Stimulated activated CD8-positive, alpha-beta memory T cell treated with anti-CD3 and anti-CD28 coated beads, Interleukin-2, amount 100 ng/mL, for 48 hours (primary cell): ENCODE data around the gene KLHL22.
A peak's percentile ranks its signal among the peaks of the same experiment; 100 is the strongest.
"Not testable (repeated sequence)": the region's sequence is repeated elsewhere in the genome, so short reads cannot be mapped to it uniquely, and the experiment has no call there.

Experiments used
- DNase-seq, 2 donors: peaks; one replicate each; pipeline ENCODE4 v3.0.0-alpha.2; 2020; ENCODE audit warnings: low read depth in 2 of 2

Gene KLHL22

DNA sequence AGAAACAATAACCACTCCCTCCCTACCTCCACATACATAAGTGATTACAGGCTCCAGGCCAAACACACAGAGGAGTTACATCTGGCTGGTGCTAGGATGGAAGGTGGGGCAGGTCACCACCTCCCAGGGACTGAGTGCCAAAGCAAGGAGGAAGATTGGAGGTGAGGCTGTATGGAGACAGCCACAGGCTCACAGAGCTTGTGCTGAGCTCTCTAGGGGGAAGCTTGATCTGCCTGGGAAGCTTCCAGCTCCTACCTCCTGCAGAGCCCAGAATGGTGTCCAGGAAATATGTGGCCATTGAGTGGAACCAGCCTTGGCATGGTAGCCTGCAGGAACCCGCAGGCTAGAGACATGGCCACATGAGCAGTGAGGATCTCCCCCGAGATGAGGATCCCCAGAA lies 8.2 kb upstream of the KLHL22 start:
- DNase-seq, result no peak

DNA sequence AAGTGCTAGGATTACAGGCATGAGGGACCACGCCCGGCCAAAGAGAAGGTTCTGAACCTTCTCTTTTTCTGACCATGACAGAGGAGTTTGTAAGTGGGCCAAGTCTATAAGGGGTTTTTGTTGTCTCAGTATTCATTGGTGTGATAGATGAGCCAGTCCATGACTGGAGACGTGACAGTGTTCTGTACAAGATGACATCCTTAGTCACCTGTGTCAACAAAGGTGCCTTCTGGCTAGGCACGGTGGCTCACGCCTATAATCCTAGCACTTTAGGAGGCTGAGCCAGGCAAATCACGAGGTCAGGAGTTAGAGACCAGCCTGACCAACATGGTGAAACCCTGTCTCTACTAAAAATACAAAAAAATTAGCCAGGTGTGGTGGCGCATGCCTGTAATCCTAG lies 4.2 kb upstream of the KLHL22 start:
- DNase-seq, result no peak

DNA sequence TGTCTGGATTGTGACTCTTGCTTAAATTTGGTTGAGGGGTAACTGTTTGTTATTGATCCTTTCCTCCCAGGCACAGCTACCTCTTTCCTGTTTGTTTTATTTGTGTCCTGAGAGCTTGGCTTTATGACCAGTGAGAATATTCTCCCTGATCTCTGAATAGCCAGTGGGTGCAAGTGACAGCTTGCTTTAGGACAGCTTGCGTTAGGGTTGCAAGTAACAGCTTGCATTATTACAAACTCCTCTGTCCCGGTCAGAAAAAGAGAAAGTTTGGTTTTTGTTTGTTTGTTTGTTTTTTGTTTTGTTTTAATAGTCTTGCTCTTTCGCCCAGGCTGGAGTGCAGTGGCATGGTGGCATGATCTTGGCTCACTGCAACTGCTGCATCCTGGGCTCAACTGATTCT lies 3.3 kb upstream of the KLHL22 start:
- no peak for DNase-seq

DNA sequence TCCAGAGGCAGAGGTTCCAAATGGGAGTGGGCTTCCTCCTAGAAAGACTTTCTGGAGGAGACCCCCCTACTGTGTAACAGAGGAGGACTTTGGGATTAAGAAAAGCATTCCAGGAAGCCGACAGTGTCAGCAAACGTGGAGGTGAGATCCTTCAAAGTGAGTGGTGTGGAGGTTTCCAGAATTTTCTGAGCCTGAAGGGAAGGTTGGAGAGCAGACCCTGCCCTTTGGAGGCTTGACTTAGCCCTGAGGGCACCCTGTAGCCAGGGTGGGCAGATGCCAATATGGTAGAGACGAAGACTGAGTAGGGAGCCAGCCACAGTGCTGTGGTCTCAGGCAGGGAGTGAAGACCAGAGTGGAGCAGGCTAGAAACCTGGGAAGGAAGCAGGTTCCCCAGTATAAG lies 1.8 kb upstream of the KLHL22 start:
- DNase-seq, result no peak

DNA sequence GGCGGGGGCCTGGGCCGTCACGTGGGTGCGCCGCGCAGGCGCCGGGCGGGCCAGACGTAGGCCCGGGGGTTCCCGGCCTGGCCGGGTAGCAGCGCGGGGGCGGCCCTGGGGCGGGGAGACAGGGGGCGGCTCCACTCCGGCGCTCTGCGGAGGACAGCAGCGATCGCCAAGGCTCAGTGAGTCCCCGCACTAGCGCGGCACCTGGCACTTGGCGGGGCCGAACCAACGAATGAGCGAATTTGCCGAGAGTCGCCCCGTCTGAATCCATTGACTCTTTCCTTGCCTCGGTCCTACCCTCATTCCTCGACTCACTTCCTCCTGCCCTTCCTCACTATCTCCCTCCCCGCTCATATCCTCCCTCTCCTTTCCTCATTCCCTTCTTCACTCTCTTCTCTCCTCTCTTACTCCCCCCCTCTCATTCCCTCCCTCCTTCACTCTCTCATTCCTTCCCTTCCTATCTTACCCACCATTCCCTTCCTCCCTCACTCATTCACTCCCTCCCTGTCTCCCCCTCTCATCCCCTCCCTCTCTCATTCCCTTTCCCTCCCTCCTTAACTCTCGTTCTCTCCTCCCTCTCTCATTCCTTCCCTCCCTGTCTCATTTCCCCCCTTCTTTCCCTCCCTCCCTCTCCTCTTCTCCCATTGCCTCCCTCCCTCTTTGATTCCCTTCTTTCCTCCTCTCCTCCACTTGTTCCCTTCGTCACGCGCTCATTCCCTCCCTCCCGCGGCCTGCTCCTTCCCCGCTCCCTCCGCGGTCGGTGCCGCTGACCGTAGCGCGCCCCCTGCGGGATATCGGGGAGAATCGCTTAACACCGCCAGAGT lies 476 bp upstream of the KLHL22 start:
- peak; percentile 91 to 96 for DNase-seq

DNA sequence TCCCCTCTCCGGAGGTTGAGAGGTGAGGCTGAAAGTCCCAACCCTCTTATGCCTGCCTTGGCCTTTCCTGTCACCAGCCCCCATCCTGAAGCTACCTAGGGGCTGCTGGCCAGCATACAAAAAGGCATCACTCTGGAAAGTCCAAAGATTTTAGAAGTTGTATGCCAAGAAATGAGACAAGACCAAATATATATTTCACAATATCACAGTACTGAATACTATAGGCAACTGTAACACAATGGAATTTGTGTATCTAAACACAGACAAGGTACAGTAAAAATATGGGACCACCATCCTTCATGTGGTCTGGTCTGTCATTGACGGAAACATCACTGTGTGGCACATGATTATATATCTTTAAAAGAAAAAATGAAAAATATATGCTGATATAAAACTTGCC lies 4.2 kb downstream of the KLHL22 start:
- DNase-seq, result no peak

DNA sequence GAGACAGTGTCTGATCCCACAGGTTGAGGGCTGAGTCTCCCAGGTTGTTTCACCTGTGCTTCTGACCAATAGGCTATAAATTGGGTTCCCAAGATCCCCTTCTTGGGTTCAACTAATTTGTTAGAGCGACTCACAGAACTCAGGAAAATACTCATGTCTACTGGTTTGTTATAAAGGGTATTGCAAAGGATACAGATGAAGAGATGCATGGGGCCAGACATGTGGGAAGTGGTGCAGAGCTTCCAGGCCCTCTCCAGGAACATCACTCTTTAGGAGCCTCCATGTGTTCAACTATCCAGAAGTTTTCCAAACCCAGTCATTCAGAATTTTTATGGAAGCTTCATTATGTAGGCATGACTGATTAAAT lies 4.7 kb downstream of the KLHL22 start:
- DNase-seq, result no peak

DNA sequence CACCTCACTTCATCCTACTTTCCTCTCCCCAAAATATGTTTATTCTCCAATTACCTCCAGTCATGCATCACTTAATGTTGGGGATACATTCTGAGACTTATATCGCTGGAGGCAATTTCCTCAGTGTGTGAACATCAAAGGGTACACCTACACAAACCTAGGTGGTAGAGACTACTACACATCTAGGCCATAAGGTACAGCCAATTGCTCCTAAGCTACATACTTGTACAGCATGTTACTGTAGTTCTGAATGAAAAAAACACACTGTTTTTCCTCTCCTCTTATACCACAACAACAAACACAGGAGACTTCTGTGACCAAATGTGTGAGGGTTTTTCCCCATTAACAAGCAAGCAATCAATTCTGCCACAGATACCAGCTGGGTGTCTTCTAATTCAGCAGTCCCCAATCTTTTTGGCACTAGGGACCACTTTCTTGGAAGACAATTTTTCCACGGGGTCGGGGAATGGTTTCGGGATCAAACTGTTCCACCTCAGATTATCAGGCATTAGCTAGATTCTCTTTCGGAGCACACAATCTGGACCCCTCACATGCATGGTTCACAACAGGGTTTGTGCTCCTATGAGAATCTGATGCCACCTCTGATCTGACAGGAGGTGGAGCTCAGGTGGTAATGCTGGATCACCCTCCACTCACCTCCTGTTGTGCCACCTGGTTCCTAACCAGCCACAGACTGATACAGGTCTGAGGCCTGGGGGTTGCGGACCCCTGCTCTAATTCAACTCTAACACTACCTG lies 5.2 kb downstream of the KLHL22 start:
- no peak for DNase-seq

DNA sequence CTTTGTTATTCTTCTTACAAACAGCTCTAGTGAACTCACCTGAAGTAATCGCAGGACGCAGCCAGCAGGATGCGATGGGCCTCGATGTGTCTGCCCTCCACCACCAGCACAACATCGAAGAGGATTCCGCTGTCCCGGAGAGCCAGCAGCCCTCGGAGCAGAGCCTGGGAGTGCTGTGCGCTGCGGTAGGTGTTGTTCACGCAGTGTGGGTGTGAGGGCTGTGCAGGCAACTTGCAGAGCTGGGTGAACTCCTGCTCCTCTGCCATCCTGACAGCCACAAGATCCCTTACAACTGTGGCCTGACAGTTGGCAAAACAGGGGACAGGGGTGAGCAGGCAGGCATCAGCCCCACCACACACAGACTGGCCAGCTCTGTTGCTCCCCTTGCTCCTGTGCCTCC lies 6.6 kb downstream of the KLHL22 start:
- DNase-seq, result no peak

DNA sequence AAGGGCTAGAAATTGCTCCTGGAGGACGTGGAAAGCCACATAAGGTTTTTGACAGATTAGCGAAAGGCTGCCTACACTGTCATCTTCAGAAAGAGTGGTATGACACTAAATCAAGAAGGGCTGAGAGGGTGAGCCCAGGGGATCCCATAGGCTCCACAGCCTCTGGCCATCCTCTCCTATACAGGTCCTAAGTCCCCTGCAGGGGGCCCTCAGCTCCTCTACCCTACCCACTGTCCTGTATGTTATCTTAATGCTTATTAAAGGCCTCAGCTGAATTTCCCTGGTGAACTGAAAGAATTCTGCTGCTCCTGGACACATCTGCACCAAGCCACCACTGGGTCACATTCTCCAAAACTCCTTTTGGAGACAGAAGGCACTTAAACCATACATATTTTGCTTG lies 7.9 kb downstream of the KLHL22 start:
- DNase-seq, result no peak

DNA sequence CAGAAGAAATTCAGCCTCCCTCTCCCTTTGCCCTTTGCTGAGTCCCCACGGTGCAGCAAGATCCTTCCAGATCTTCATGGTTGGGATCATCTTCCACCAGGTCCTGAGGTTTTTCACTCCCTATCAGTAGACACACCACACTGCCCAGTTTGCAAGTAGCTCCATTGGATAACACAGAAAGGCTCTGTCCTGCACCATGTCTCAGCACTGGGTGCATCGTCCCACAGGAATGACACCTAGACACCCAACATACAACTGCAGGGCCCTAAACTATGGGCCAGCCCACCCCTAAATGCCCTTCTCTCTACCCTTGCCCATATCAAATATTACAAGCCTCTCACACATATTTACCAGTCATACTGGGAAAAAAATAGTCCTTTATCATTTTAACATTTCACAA lies 9.4 kb downstream of the KLHL22 start:
- DNase-seq, result no peak

DNA sequence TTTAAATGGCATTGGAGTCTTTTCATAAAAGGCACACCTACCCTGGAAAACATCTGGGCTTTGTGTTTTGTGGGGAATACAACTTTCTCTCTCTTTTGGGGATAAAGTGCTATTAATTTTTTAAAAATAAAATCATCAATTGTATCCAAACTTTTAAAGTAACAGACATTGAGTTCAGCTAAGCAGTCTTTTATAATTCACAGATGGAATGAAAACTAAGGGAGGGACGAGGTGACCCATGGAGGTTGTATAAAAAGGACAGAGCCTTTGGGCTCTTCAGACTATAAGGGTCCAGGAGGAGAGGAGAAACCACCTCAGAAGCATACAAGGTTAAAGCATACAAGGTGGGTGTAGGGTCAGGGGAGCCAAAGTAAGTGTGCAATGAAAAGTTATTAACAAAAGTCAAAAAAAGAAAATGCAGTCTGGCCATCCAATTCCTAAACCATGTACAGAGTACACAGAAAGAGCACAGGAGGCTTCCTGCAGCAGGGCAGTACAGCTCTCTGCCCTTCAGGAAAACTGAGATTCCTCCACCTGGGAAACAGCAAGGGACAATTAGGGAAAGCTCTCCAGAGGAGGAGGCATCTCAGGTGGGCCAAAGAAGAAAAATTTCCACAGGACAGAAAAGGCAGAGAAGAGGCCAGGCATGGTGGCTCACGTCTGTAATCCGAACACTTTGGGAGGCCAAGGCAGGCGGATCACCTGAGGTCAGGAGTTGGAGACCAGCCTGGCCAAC lies 10.5 kb downstream of the KLHL22 start:
- DNase-seq, result no peak

DNA sequence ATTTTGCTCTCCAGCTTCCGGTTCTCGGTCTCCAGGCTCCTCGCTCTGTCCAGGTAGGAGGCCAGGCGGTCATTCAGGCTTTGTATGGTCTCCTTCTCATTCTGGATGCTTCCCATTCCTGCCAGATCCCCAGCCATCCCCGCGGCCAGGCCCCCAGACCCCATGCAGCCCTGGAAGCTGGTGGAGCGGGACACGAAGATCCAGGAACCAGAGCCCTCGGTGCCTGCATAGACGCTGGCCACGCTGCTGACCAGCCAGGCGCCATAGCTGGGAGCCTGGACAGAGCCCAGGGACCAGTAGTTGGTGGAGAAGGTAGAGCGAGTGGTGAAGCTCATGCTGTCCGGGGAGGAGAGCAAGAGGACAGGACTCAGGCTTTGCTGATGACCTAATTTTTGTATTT lies 11.8 kb downstream of the KLHL22 start:
- DNase-seq, result no peak

DNA sequence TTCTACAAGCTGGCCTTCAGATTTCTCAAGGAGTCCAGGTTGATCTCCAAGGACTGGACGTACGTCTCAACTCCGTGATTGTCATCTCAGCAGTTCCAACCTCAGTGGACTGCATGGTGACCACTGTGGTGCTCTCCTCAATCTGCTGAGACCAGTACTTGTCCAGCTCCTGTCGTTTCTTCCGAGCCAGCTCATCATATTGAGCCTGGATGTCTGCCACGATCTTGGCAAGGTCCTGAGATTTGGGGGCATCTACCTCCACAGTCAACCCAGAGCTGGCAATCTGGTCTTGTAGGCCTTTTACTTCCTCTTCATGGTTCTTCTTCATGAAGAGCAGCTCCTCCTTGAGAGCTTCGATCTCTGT lies 12.5 kb downstream of the KLHL22 start:
- DNase-seq, result not testable (repeated sequence)

DNA sequence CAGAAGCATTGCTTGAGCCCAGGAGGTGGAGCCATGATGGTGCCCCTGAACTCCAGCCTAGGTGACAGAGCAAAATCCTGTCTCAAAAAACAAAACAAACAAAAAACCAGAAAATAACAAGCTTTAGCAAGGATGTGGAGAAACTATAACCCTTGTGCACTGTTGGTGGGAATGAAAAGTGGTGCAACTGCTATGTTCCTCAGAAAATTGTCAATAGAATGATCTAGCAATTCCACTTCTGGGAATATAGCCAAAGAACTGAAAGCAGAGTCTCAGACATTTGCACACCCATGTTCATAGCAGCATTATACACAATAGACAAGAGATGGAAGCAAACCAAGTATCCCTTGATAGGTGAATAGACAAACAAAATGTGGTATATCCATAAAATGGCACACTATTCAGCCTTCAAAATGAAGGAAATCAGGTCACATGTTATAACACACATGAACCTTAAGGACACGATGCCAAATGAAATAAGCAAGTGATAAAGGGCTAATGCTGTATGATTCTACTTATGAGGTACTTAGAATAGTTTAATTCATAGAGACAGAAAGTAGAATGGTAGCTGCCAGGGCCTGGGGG lies 15.9 kb downstream of the KLHL22 start:
- DNase-seq, result no peak

DNA sequence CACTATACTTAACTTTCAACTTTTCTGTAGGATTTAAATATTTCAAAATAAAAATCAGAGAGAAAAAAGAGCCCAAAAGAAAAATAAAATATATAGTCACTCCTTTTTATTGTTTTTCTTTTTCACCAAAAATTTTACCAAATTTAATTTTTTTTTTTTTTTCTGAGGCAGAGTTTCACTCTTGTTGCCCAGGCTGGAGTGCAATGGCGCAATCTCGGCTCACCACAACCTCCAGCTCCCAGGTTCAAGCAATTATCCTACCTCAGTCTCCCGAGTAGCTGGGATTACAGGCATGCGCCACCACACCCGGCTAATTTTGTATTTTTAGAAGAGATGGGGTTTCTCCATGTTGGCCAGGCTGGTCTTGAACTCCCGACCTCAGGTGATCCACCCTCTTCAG lies 17.5 kb downstream of the KLHL22 start:
- DNase-seq, result not testable (repeated sequence)

DNA sequence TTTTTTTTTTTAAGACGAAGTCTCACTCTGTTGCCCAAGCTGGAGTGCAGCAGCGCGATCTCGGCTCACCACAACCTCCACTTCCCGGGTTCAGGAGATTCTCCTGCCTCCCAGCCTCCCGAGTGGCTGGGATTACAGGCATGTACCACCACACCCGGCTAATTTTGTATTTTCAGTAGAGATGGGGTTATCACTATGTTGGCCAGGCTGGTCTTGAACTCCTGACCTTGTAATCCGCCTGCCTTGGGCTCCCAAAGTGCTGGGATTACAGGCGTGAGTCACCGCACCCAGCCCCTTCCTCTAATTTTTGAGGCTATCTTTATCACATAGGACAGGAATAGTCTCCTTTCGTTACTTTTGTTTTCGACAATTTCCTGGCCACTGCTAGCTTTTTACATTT lies 20.0 kb downstream of the KLHL22 start:
- not testable (repeated sequence) for DNase-seq

DNA sequence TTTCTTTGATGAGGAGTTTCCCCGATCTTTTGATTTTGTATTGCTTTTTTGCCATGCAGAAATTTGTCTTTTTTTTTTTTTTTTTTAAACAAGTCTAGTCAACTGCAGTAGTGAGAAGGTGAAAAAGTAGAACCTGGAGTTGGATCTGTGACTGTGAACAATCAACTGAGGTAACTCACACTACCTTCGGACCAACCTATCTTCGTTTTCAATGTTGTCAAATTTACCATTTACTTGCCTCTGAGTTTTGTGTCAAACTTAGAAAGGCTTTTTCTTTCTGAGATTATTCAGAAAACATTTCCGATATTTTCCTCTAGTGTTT lies 20.5 kb downstream of the KLHL22 start:
- DNase-seq, result no peak

DNA sequence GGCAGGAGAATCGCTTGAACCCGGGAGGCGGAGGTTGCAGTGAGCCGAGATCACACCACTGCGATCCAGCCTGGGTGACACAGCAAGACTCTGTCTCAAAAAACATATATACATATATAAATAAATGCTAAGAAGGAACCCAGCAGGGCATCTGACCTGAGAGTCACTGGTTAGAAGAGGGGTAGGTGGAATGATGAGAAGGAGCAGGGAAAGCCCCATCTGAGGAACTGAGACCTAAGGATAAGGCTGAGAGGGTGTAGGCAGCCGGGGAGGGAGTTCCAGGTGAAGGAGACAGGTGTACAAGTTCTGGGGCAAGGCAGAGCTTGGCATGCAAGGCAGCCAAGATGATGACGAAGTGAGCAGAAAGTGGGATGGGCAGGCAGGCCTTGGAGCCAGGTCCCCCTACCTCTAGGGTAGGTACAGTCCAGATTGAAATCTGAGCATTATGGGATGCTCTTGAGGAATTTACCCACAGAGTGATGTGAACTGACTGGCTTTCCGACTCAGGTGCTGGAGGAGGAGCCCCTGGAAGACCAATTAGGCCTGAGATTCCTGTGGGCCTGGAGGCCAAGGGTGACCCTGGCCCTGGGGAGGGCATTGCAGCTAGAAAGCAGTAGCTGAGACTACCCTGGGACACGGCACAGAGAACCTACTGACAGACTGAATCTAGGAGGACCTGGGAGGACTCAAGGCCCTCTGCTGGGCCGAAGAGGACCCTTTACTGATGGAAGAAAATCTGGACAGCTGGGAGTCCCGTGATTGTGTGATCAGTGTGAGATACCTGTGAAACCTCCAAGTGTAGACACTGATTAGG lies 22.8 kb downstream of the KLHL22 start:
- DNase-seq, result no peak

DNA sequence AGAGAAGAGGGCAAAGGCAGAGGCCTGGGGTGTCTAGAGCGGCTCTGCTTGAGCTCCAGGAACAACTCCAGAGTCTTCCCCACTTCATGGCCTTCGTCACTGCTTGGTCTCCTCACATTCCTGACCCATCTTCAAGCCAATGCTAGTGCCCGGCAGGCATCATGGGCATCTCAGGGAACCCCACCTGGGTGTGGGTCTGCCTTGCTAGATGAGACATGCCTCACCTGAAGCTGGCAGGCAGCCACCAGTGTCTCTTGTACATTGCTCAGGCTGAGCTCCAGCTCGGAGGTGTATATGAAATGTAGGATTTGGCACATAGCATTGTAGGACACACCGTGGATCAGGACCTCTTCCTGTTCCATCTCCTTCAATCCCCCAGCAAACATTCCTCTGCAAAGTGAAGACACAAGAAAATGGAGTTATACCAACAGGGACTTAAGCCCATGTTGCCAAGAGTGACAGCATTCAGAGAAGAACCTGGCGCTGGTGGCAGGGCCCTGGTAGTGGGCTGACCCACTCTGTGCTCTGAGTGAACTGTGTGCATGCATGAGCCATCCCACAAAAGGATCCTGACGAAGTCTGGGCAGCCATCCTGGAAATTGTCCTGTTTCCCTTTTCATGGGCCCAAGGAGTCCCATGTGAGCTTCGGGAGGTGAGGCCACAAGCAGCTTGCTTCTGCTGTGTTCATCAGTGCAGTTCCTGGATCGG lies 24.3 kb downstream of the KLHL22 start:
- no peak for DNase-seq

DNA sequence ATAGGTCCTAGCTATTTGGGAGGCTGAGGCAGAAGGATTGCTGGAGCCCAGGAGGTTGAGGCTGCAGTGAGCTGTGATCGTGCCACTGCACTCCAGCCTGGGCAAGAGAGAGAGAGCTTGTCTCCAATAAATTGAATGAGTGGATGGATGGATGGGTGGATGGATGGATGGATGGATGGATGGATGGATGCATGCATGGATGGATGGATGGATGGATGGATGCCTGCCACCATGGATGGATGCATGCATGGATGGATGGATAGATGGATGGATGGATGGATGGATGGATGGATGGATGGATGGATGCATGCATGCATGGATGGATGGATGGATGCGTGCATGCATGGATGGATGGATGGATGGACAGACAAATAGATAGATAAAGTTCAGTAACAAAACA lies 25.1 kb downstream of the KLHL22 start:
- DNase-seq, result not testable (repeated sequence)
